Tibial artery (tissue), 4 donors: Measurements from ENCODE around the gene MPP2.

ENCODE experiments used
- DNase-seq, 2 donors: peaks; one replicate each; pipeline ENCODE4 v3.0.0-alpha.2; 2019
- H3K27ac ChIP-seq, 2 donors: fragments of 200-600 bp; sonication (generic) in 1 of 2; 1 replicate in 1 of 2; 2 replicates in 1 of 2; pipeline ENCODE4 v1.5.1; 2018 to 2019; ENCODE audit warnings: mild to moderate bottlenecking in 1 of 2
- H3K27me3 ChIP-seq, 2 donors: fragments of 200-600 bp; sonication (generic) in 1 of 2; one replicate each; pipeline versions ENCODE4 v1.5.1 to v1.6.0; 2016 to 2019
- H3K36me3 ChIP-seq, 3 donors: fragments of 200-600 bp; sonication (generic) in 2 of 3; one replicate each; pipeline ENCODE4 v1.5.1; 2016 to 2019; ENCODE audit warnings: mild to moderate bottlenecking in 2 of 3
- H3K4me1 ChIP-seq, 4 donors: fragments of 200-600 bp; sonication (generic) in 2 of 4; 1 replicate in 3 of 4; 2 replicates in 1 of 4; pipeline ENCODE4 v1.5.1; 2016 to 2019
- H3K4me3 ChIP-seq, 2 donors: fragments of 200-600 bp; sonication (generic) in 1 of 2; 1 replicate in 1 of 2; 2 replicates in 1 of 2; pipeline ENCODE4 v1.5.1; 2018 to 2019; ENCODE audit warnings: mild to moderate bottlenecking in 2 of 2
- H3K9me3 ChIP-seq, 3 donors: fragments of 200-600 bp; sonication (generic) in 1 of 3; one replicate each; pipeline ENCODE4 v1.5.1; 2016 to 2019
- intact Hi-C: fragments of 100-400 bp; cut with DNase I; formaldehyde crosslinking; loops from one replicate; pipeline ENCODE4 v1.15.0; 2023; ENCODE audit warnings: low total_unique reads
- TF ChIP-seq, protein P1 (sequence below), 2 experiments: fragments of 200-600 bp in 1 of 2; fragments of 450-650 bp in 1 of 2; IDR thresholded peaks; one replicate each; pipeline ENCODE4 v1.5.1; 2017 to 2019; ENCODE audit warnings: antibody characterized with exemption in 2 of 2, mild to moderate bottlenecking in 1 of 2, moderate library complexity in 1 of 2

The MPP2 gene

GRCh38 chr17:43829738-43830137, 77.6 kb downstream of the MPP2 start:
- no peaks in the 10 kb centered on the region for H3K27me3 ChIP-seq
- intact Hi-C loops: loop anchor here (10.0 kb wide), 1 partner anchor 45 kb away; the partner anchor contains the start of gene CFAP97D1
- peaks cover 5 to 64% (median 32%) of the 10 kb centered on the region in 3 donors for H3K36me3 ChIP-seq
- TF ChIP-seq, protein P1, sequence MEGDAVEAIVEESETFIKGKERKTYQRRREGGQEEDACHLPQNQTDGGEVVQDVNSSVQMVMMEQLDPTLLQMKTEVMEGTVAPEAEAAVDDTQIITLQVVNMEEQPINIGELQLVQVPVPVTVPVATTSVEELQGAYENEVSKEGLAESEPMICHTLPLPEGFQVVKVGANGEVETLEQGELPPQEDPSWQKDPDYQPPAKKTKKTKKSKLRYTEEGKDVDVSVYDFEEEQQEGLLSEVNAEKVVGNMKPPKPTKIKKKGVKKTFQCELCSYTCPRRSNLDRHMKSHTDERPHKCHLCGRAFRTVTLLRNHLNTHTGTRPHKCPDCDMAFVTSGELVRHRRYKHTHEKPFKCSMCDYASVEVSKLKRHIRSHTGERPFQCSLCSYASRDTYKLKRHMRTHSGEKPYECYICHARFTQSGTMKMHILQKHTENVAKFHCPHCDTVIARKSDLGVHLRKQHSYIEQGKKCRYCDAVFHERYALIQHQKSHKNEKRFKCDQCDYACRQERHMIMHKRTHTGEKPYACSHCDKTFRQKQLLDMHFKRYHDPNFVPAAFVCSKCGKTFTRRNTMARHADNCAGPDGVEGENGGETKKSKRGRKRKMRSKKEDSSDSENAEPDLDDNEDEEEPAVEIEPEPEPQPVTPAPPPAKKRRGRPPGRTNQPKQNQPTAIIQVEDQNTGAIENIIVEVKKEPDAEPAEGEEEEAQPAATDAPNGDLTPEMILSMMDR (IDR thresholded peaks at IDR 0.05): no peak
- no peaks in the 10 kb centered on the region for H3K9me3 ChIP-seq
- peaks cover 0 to 22% (median 18%) of the 10 kb centered on the region in 4 donors for H3K4me1 ChIP-seq
- no peak overlapping the region for H3K4me3 ChIP-seq
- no peak overlapping the region for H3K27ac ChIP-seq
- no peak for DNase-seq

GRCh38 chr17:43827596-43827995, 79.7 kb downstream of the MPP2 start:
- DNase-seq: no peak
- H3K27me3 ChIP-seq: no peaks in the 10 kb centered on the region
- intact Hi-C loops: no loop called here
- peaks cover 0 to 11% (median 10%) of the 10 kb centered on the region in 4 donors for H3K4me1 ChIP-seq
- TF ChIP-seq, protein P1 (IDR thresholded peaks at IDR 0.05): no peak
- no peak overlapping the region for H3K4me3 ChIP-seq
- no peaks in the 10 kb centered on the region for H3K9me3 ChIP-seq
- H3K36me3 ChIP-seq: peaks cover 5 to 72% (median 32%) of the 10 kb centered on the region in 3 donors
- no peak overlapping the region for H3K27ac ChIP-seq

GRCh38 chr17:43826206-43826605, 81.1 kb downstream of the MPP2 start:
- intact Hi-C loops: no loop called here

DNA sequence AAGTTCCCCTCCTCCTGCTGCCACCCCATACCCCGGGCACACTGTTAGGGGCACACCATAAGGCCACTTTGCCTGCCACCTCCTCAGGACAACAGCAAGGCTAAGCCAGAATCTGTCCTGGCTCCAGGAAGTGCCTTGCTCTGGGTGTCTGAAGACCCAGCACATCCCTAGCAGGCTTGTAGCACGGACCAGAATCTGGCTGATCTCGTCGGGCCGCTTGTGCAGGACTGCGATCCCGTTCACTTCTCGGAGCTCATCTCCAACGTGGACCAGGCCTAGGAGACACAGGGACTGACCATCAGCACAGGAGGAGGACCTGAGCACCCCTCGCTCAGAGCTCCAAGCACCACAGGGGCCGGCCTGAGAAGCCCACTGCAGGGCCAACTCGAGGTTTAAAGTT, 81.8 kb downstream of the MPP2 start:
- intact Hi-C loops: no loop called here
- H3K4me1 ChIP-seq: no peaks in the 10 kb centered on the region
- H3K27me3 ChIP-seq: no peaks in the 10 kb centered on the region
- no peak overlapping the region for H3K4me3 ChIP-seq
- TF ChIP-seq, protein P1 (IDR thresholded peaks at IDR 0.05): no peak
- no peak for DNase-seq
- H3K27ac ChIP-seq: no peak overlapping the region
- no peaks in the 10 kb centered on the region for H3K9me3 ChIP-seq
- H3K36me3 ChIP-seq: peaks cover 5 to 69% (median 35%) of the 10 kb centered on the region in 3 donors

More at GRCh38 chr17:43826206-43826605, 81.1 kb downstream of the MPP2 start:
- no peaks in the 10 kb centered on the region for H3K9me3 ChIP-seq
- H3K27ac ChIP-seq: no peak overlapping the region
- no peak overlapping the region for H3K4me3 ChIP-seq
- H3K4me1 ChIP-seq: no peaks in the 10 kb centered on the region
- H3K36me3 ChIP-seq: peaks cover 5 to 71% (median 32%) of the 10 kb centered on the region in 3 donors
- TF ChIP-seq, protein P1 (IDR thresholded peaks at IDR 0.05): no peak
- no peak for DNase-seq
- no peaks in the 10 kb centered on the region for H3K27me3 ChIP-seq
